Endothelial cell of umbilical vein (primary cell): ENCODE results near the gene SIRPA.

Experiments used
- CTCF ChIP-seq, 2 donors: IDR thresholded peaks; 1 replicate in 1 of 2; 2 replicates in 1 of 2; pipeline ENCODE4 v1.5.1; 2011; ENCODE audit warnings: low read length in 2 of 2, mild to moderate bottlenecking in 2 of 2, moderate library complexity in 2 of 2, control low read depth in 1 of 2, inconsistent platforms in 1 of 2, low read depth in 1 of 2; ENCODE audit not compliant: insufficient read depth in 1 of 2; ENCODE audit errors: extremely low read depth in 1 of 2
- EZH2 ChIP-seq: IDR thresholded peaks from 2 replicates; pipeline ENCODE4 v1.6.1; 2012; ENCODE audit warnings: borderline replicate concordance, low read depth, mild to moderate bottlenecking, moderate library complexity, low read length, inconsistent platforms; ENCODE audit not compliant: severe bottlenecking
- FOS ChIP-seq: IDR thresholded peaks from 2 replicates; pipeline ENCODE4 v1.6.1; 2011; ENCODE audit warnings: mild to moderate bottlenecking, low read length, moderate library complexity, borderline replicate concordance; ENCODE audit not compliant: insufficient read depth
- GATA2 ChIP-seq: IDR thresholded peaks from 2 replicates; pipeline ENCODE4 v1.7.0; 2011; ENCODE audit warnings: low read depth, mild to moderate bottlenecking, moderate library complexity, mixed read lengths, low read length; ENCODE audit not compliant: insufficient read length, insufficient read depth
- JUN ChIP-seq: IDR thresholded peaks from 2 replicates; pipeline ENCODE4 v1.6.1; 2011; ENCODE audit warnings: borderline replicate concordance, low read depth; ENCODE audit not compliant: insufficient read length, insufficient read depth
- MYC ChIP-seq: IDR thresholded peaks from one replicate; pipeline ENCODE4 v1.6.1; 2011; ENCODE audit warnings: mild to moderate bottlenecking, low read depth, low read length
- POLR2A ChIP-seq: IDR thresholded peaks from 2 replicates; pipeline ENCODE4 v1.6.1; 2012; ENCODE audit warnings: low read depth, mild to moderate bottlenecking, control low read depth, low read length
- POLR2AphosphoS5 ChIP-seq: IDR thresholded peaks from 2 replicates; pipeline ENCODE4 v1.6.1; 2012; ENCODE audit warnings: low read depth, mild to moderate bottlenecking, control low read depth, low read length, moderate library complexity; ENCODE audit not compliant: insufficient read depth
- TF ChIP-seq, protein P1 (sequence below): IDR thresholded peaks from 2 replicates; pipeline ENCODE4 v1.6.1; 2011; ENCODE audit not compliant: insufficient read depth, insufficient read length

DNA sequence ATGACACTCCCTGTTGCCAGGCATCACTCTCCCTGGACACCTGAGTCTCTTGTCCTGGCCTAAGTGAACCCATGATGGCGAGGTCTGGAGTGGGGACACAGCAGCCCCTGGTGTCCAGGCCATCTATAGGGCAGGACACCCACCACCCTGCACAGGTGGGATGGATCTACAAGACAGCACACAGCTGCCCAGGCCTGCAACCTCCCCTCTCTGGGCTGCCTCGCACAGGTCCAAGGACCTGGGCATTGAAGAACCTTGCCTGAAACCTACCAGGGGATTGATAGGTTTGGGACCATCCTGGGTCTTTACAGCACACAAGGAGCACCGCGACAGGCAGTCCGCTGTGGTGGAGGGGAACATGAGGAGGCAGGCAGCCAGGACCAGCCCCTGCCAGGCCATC, 87.5 kb downstream of the SIRPA start:
- TF ChIP-seq CTCF (IDR thresholded peaks at IDR 0.05; ENCODE audit: extremely low read depth in 1 of 2, insufficient read depth in 1 of 2, low read depth in 1 of 2, low read length in 2 of 2) (no peak), POLR2A (no peak), MYC (no peak), JUN (no peak), POLR2AphosphoS5 (no peak), EZH2 (no peak), GATA2 (no peak), FOS (no peak)
- TF ChIP-seq, protein P1, sequence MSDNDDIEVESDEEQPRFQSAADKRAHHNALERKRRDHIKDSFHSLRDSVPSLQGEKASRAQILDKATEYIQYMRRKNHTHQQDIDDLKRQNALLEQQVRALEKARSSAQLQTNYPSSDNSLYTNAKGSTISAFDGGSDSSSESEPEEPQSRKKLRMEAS, result no peak
